AG08396 (cell line): Measurements from ENCODE around the gene JAKMIP3.

Experiments
- DNase-seq: peaks from one replicate; pipeline ENCODE4 v3.0.0; 2012; ENCODE audit warnings: low spot score, mixed read lengths

JAKMIP3 gene

DNA sequence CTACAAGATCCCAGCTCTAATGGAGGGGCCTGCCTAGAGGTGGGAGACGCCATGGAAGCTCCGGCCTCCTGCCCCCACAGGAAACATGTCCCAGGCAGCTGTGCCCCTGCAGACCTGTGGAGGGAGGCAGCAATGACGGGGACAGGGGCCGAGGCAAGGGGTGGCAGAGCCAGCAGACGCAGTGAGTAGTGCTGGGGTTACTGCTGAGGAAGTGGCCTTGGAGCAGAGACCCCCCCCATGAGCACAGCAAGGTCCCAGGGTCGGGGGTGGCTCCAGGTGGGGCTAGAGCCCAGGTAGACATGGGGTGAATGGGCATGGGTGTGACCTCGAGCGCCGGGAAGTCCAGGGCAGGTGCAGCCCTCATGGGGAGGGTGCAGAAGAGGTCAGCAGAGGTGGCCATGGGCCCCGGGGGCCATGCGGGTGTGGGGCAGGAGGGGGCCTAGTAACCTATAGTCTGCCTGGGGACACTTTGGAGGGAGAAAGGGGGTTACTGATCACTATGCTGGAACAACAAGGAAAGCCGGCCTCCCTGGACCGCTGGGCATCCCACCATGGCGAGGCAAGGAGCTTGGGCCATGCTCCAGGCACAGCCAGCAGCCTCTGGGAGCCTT lies 45.5 kb downstream of the JAKMIP3 start:
- no peak for DNase-seq

DNA sequence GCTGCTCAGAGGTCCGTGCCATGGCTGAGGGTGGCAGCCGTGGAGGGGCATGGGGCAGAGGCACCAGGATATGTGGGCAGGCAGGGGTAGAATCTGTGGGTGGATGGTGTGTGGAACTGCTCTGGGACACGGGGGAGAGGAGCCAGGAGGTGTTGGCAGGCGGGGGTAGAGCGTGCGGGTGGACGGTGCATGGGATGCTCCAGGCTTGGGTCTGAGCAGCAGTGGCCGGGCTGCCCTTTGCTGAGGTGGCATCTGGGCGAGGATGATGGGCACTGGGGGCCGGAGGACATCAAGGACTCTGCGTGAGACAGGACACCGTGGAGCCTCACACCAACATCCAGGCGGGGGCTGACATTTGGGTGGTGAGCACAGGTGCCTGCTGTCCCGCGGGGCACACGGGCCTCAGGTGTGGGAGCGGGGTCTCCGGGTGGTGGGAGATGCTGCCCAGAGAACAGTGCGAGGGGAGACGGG lies 46.2 kb downstream of the JAKMIP3 start:
- DNase-seq, result no peak

DNA sequence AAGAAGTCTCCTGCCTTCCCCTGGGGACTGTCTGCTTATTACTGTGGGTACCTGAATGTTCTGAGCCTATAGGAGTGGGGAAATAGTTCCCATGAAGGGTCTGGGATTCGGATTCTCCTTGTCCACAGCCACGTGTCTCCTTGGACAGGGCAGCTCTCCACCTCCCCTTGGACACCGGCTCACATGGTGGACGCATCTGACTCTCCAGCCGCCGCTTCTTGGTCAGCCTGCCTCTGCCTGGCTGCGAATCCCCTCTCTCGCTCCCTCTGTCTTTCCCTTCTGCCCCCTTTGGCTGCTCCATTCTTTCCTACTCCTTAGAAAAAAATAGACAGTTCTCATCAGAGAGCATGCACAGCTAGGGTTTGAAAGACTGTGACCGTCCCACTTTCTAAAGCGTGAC lies 46.9 kb downstream of the JAKMIP3 start:
- DNase-seq, result no peak

DNA sequence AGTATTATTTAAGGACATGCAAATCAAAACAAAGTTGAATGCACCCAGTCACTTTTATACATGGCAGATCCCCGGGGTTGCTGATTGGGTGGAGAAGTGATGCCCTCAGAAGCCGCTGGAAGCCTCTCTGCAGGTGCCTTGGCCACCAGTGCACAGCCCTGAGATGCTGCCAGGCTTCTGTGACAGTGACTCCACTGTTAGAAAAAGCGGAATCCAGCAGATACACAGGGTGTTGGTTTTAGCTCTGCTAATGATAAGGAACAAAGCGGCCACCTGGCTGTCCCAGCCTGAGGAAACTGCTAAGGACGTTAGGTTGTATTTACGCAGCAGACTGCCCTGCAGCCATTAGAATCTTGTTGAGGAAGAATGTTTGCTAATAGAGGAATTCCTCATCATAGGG lies 47.5 kb downstream of the JAKMIP3 start:
- no peak for DNase-seq

DNA sequence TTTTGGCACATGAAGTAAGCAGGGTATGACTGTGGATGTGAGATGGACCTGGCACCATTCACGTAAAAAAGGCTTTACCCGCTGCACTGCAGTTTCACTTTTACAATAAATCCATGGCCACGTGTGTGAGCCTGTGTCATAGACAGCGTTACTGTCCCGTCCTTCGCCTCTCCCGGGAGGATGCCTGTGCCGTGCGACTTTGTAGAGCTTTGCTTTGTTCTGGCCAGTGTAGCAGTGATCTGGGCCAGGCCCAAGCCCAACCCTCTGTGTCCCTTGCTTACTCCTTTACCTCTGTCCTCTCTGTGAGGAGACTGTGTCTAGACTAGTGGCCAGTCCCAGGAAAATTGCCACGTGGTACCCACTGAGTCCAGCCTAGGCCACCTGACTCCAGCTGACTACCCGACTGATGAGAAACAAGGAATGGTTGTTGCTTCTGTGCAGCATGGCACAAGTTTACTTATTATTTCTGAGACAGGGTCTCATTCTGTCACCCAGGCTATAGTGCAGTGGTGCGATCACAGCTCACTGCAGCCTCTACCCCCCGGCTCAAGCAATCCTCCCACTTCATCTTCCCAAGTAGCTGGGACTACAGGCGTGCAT lies 48.1 kb downstream of the JAKMIP3 start:
- DNase-seq, result no peak

DNA sequence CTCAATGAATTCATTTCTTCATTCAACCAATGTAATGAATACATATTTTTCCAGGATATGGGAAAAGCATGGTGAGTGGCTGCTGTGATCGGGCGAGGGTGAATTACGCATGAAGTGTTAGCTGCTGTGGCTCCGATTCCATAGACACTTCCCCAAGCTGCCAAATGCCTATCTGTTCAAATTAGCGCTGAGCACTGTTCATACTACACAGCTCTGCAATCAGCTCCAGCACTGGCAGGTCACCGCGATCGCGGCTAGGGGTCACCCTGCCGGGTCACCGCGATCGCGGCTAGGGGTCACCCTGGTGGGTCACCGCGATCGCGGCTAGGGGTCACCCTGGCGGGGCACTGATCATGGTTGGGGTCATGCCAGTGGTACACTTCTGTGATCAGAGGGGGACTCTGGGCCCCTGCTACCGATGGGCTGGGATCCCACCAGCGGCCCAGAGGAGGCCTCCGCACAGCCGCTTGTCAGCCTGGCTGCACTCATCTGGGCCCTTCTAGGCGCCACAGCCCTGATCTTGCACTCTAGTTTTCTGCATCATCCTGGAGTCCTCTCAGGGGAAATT lies 49.3 kb downstream of the JAKMIP3 start:
- no peak for DNase-seq
